Aorta (tissue), 4 donors: ENCODE measurements around the gene KCTD12. TPM values are rescaled to one million over a fixed set of nuclear protein-coding genes. Genes with fewer than 3 reads are reported as not detected.

Experiments
- polyA plus RNA-seq, 2 donors: library from polyadenylated mRNA; stranded (reverse); fragments of 200-250 nt; gene quantifications; one replicate each; pipeline ENCODE4 v1.2.3, GENCODE V29; 2013
- total RNA-seq, 2 donors: library from RNA; stranded (reverse); fragmentation: NEBNext Ultra II Directional; extraction: Animal tissue kit (Norgen Biotek cat#: 25700); gene quantifications; one replicate each; pipeline ENCODE4 v1.2.1, GENCODE V29; 2021
- donor health status: healthy with polysubstance abuse.
- donor health status: Bipolar disorder and iron deficiency.
- donor health status: DM: no; HTN: no; CAD: no.
- donor health status: DM: yes; HTN: yes; CAD: no.

The KCTD12 gene
- total and polyA plus RNA-seq, 4 donors = 20.8 to 137 (median 67.1) TPM

Other genes with a start within 250 kb of the KCTD12 start
- gene ACOD1, start 62.1 kb upstream of the KCTD12 start, total RNA-seq = not detected
- gene ACOD1, start 62.1 kb upstream of the KCTD12 start, polyA plus RNA-seq = not detected
- 10 to 100 TPM; 21.4 to 31.7 TPM for gene CLN5, start 105.7 kb upstream of the KCTD12 start, total RNA-seq
- gene CLN5, start 105.7 kb upstream of the KCTD12 start, polyA plus RNA-seq = 10 to 100 TPM; 15.4 to 25.0 TPM
- 10 to 100 TPM; 62.1 to 73.9 TPM for gene FBXL3, start 140.8 kb upstream of the KCTD12 start, total RNA-seq
- 10 to 100 TPM; 38.7 to 58.2 TPM for gene FBXL3, start 140.8 kb upstream of the KCTD12 start, polyA plus RNA-seq